Parathyroid adenoma (tissue), 2 donors: ENCODE results near the gene COX6B1.

Experiments
- H2AFZ ChIP-seq: fragments of 300-600 bp; sonication (generic); one replicate; pipeline ENCODE4 v1.7.0; 2017; ENCODE audit warnings: antibody characterized with exemption, mild to moderate bottlenecking
- H3K27ac ChIP-seq: fragments of 300-600 bp; sonication (generic); one replicate; pipeline ENCODE4 v1.7.0; 2017
- H3K27me3 ChIP-seq: fragments of 300-600 bp; sonication (generic); one replicate; pipeline ENCODE4 v1.7.0; 2017; ENCODE audit warnings: low read length; ENCODE audit not compliant: control insufficient read depth, insufficient read depth
- H3K36me3 ChIP-seq: fragments of 300-600 bp; sonication (generic); one replicate; pipeline ENCODE4 v1.7.0; 2017; ENCODE audit warnings: low read length; ENCODE audit not compliant: control insufficient read depth, insufficient read depth
- H3K4me1 ChIP-seq: fragments of 300-600 bp; sonication (generic); one replicate; pipeline ENCODE4 v1.7.0; 2017; ENCODE audit warnings: control low read depth
- H3K4me2 ChIP-seq: fragments of 300-600 bp; sonication (generic); one replicate; pipeline ENCODE4 v1.7.0; 2017; ENCODE audit warnings: low read length
- H3K4me3 ChIP-seq: fragments of 300-600 bp; sonication (generic); one replicate; pipeline ENCODE4 v1.7.0; 2017; ENCODE audit warnings: low read depth, low read length
- H3K79me2 ChIP-seq: fragments of 300-600 bp; sonication (generic); one replicate; pipeline ENCODE4 v1.7.0; 2017; ENCODE audit warnings: control low read depth
- H3K9ac ChIP-seq: fragments of 300-600 bp; sonication (generic); one replicate; pipeline ENCODE4 v1.7.0; 2017; ENCODE audit warnings: mild to moderate bottlenecking
- H3K9me3 ChIP-seq: fragments of 300-600 bp; sonication (generic); one replicate; pipeline ENCODE4 v1.7.0; 2017; ENCODE audit warnings: low read length; ENCODE audit not compliant: control insufficient read depth
- TF ChIP-seq, protein P1 (sequence below): fragments of 300-600 bp; sonication (generic); IDR thresholded peaks from one replicate; pipeline ENCODE4 v1.7.0; 2017; ENCODE audit warnings: antibody characterized with exemption, mild to moderate bottlenecking
- donor health status: primary hyperparathyroidism.

COX6B1 gene

DNA sequence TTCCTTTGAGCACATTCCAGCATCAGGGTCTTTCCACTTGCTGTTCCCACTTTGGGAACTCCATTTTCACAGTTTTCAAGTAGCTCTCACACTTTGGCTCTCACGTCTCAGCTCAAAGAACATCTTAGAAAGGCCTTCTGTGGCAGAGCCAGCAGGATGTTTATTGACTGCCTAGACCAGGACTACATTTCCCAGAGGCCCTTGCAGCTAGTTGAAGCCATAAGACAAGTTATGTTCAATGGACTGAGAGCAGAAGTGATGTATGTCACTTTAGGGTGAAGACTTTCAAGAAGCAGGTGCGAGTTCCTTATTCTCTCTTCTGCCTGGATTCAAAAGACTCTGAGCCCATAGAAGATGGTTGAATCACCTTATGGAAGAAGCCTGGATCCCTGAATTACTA lies 39.9 kb upstream of the COX6B1 start:
- H3K9me3 ChIP-seq, result no peaks in the 10 kb centered on the region
- H3K9ac ChIP-seq, result no peak overlapping the region
- H3K4me2 ChIP-seq, result no peak overlapping the region
- H2AFZ ChIP-seq, result no peak overlapping the region
- H3K27ac ChIP-seq, result no peak overlapping the region
- H3K36me3 ChIP-seq, result no peaks in the 10 kb centered on the region
- H3K4me3 ChIP-seq, result no peak overlapping the region
- H3K4me1 ChIP-seq, result no peaks in the 10 kb centered on the region
- TF ChIP-seq, protein P1, sequence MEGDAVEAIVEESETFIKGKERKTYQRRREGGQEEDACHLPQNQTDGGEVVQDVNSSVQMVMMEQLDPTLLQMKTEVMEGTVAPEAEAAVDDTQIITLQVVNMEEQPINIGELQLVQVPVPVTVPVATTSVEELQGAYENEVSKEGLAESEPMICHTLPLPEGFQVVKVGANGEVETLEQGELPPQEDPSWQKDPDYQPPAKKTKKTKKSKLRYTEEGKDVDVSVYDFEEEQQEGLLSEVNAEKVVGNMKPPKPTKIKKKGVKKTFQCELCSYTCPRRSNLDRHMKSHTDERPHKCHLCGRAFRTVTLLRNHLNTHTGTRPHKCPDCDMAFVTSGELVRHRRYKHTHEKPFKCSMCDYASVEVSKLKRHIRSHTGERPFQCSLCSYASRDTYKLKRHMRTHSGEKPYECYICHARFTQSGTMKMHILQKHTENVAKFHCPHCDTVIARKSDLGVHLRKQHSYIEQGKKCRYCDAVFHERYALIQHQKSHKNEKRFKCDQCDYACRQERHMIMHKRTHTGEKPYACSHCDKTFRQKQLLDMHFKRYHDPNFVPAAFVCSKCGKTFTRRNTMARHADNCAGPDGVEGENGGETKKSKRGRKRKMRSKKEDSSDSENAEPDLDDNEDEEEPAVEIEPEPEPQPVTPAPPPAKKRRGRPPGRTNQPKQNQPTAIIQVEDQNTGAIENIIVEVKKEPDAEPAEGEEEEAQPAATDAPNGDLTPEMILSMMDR, result no peak
- H3K27me3 ChIP-seq, result no peaks in the 10 kb centered on the region
- no peaks in the 10 kb centered on the region for H3K79me2 ChIP-seq

- H3K79me2 ChIP-seq, result no peaks in the 10 kb centered on the region
- H3K9ac ChIP-seq, result no peak overlapping the region
- H3K4me1 ChIP-seq, result no peaks in the 10 kb centered on the region
- no peak overlapping the region for H2AFZ ChIP-seq
- H3K4me2 ChIP-seq, result no peak overlapping the region
- H3K27ac ChIP-seq, result no peak overlapping the region
- H3K27me3 ChIP-seq, result no peaks in the 10 kb centered on the region
- H3K4me3 ChIP-seq, result no peak overlapping the region
- no peaks in the 10 kb centered on the region for H3K9me3 ChIP-seq
- H3K36me3 ChIP-seq, result no peaks in the 10 kb centered on the region
- TF ChIP-seq, protein P1, result no peak
These were observed 38.2 kb upstream of the COX6B1 start for GRCh38 chr19:35609851-35610353.

DNA sequence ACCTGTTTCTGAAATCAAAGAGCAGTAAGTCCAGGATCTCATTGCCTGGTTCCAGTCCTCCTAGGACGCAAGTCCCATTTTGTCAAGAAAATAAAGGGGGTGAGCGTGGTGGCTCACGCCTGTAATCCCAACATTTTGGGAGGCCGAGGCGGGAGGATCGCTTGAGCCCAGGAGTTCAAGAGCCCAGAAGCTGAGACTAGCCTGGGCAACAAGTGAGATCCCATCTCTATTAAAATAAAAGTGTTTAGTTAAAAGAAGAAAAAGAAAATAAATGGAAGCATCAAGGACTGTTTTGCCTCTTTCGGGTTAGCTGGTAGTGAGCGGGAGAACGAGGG lies 35.9 kb upstream of the COX6B1 start:
- Histone ChIP-seq H3K4me1 (no peaks in the 10 kb centered on the region), H3K9ac (no peak overlapping the region), H3K36me3 (no peaks in the 10 kb centered on the region), H3K79me2 (no peaks in the 10 kb centered on the region), H3K27me3 (no peaks in the 10 kb centered on the region), H2AFZ (peak overlapping the region; percentile 79), H3K4me3 (peak overlapping the region; percentile 68), H3K27ac (no peak overlapping the region), H3K4me2 (peak overlapping the region; percentile 96), H3K9me3 (no peaks in the 10 kb centered on the region)
- TF ChIP-seq, protein P1, result no peak

DNA sequence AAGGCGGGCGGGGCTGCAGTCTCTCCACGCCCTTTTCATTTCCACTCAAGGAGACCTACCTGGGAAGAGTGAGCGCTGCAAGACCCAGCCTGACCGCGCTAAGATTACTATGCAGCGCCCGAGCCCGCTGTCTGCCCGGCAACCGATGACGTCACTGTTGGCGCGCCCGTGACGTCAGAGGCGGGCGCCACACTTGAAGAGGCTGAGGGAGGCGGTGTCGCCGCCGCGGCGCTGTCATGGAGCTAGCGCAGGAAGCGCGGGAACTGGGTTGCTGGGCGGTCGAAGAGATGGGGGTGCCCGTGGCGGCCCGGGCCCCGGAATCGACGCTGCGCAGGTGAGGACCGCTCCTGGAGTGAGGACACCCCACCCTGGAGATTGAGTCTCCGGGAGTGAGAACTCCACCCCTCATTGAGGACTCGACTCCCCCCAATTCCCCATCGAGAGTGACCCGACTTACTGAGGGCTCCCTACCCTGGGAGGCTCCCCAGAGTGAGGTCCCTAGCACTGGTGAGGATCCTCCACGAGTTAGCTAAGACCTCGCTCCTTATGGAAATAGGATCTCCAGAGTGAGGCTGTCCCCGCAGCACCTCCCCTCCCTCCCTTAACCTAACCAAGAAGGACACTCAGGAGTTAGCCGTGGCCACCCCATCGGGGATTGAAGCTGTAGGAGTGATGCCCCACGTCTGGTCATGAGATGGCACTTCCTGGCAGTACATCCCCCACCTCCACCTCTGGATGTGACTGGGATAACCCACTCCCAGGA lies 35.4 kb upstream of the COX6B1 start, which contains the start of gene HAUS5:
Gene HAUS5 (plus strand): TSS at position 177 of the 763 bp plus-strand sequence. CDS start 60 bp downstream, at position 237.
- Histone ChIP-seq H3K27ac (peak within 1 kb of the TSS; percentile 36), H3K36me3 (no peaks in the 10 kb centered on the region), H2AFZ (peak within 1 kb of the TSS; percentile 79), H3K9me3 (no peaks in the 10 kb centered on the region), H3K4me1 (no peaks in the 10 kb centered on the region), H3K79me2 (no peaks in the 10 kb centered on the region), H3K4me2 (peak within 1 kb of the TSS; percentile 96), H3K27me3 (no peaks in the 10 kb centered on the region), H3K9ac (no peak within 1 kb of the TSS), H3K4me3 (peak within 1 kb of the TSS; percentile 68)
- TF ChIP-seq, protein P1, result no peak

GRCh38 chr19:35613574-35613973 lies 34.5 kb upstream of the COX6B1 start:
- H3K9ac ChIP-seq, result no peak overlapping the region
- TF ChIP-seq, protein P1, result no peak

More at GRCh38 chr19:35613574-35613973, 34.5 kb upstream of the COX6B1 start:
- Histone ChIP-seq H3K4me3 (no peak overlapping the region), H3K36me3 (no peaks in the 10 kb centered on the region), H3K4me1 (no peaks in the 10 kb centered on the region), H3K27me3 (no peaks in the 10 kb centered on the region), H3K4me2 (no peak overlapping the region), H3K79me2 (no peaks in the 10 kb centered on the region), H3K27ac (no peak overlapping the region), H2AFZ (no peak overlapping the region), H3K9me3 (no peaks in the 10 kb centered on the region)
